Right kidney (tissue), 1 donor: ENCODE data around the gene TSHZ2.
A peak's percentile ranks its signal among the peaks of the same experiment; 100 is the strongest.
"Not testable (repeated sequence)": the region's sequence is repeated elsewhere in the genome, so short reads cannot be mapped to it uniquely, and the experiment has no call there.

Source experiments
- DNase-seq: peaks from one replicate; pipeline ENCODE4 v3.0.0-alpha.2; 2016

Gene TSHZ2

GRCh38 chr20:52954849-52955248 lies 17.3 kb upstream of the TSHZ2 start:
- no peak for DNase-seq

DNA sequence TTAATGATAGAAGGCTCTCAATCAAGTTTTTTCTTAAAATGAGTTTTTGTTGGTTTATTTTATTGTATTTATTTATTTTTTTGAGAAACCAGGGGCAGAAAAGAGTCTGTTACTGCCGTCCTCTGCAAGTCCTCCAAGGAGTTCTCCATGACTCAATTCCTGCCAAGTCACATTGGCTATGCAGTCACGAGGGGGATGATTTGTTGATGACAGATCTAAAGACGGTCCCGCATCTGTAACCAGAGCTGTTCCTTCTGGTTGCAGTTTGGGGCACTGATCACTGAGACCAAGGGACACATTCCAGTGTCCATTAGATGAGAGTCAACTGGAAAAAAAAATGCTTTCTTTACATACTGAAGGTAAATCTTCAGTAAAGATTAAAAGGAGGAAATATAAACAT lies 13.9 kb upstream of the TSHZ2 start:
- no peak for DNase-seq

- peak; percentile 40 for DNase-seq
Measured at GRCh38 chr20:52959125-52959524, 13.0 kb upstream of the TSHZ2 start.

- no peak for DNase-seq
Measured at GRCh38 chr20:52962183-52962582, 10.0 kb upstream of the TSHZ2 start.

- DNase-seq, result no peak
Measured at GRCh38 chr20:52963131-52963530, 9.0 kb upstream of the TSHZ2 start.

DNA sequence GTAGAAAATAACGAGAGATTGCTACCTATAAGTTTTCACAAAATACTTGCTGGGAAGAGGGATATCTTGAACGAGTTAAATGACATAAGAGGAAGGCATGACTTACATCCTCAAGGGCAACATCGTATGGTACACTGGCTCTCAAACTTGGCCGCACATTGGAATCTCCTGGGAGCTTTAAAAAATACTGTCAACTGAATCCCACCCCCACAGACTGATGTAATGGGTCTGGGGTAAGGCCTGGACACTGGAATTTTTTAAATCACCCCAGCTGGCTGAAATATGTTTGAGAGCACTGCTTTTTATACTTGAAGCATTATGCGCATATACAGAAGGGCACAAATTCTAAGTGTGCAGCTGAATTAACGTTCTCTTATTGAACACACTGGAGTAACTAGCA lies 8.0 kb upstream of the TSHZ2 start:
- peak; percentile 30 for DNase-seq

DNA sequence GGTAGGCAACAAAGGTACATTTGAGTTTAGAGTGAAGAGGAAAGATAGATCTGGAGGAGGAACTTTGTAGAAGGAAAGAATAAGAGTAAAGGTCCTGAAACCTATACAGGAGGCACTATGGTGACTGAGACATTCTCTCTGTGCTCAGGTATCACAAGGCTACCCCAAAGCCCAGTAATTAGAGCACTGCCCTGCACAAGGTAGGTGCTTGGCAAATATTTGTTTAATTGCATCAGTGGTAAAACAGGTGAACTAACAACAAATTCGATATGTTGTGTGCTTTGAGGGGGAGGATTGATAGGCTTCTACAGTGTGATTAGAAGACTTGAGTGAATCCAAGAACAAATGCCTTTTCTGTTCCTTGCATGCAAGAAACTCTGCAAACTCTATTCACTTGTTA lies 6.8 kb upstream of the TSHZ2 start:
- no peak for DNase-seq

GRCh38 chr20:52965819-52966218 lies 6.3 kb upstream of the TSHZ2 start:
- DNase-seq, result no peak

DNA sequence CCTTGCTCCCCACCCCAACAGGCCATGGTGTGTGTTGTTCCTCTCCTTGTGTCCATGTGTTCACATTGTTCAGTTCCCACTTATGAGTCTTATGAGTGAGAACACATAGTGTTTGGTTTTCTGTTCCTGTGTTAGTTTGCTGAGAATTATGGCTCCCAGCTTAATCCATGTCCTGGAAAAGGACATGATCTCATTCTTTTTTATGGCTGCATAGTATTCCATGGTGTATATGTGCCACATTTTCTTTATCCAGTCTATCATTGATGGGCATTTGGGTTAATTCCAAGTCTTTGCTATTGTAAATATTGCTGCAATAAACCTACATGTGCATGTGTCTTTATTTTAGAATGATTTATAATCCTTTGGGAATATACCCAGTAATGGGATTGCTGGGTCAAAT lies 5.6 kb upstream of the TSHZ2 start:
- DNase-seq, result not testable (repeated sequence)

DNA sequence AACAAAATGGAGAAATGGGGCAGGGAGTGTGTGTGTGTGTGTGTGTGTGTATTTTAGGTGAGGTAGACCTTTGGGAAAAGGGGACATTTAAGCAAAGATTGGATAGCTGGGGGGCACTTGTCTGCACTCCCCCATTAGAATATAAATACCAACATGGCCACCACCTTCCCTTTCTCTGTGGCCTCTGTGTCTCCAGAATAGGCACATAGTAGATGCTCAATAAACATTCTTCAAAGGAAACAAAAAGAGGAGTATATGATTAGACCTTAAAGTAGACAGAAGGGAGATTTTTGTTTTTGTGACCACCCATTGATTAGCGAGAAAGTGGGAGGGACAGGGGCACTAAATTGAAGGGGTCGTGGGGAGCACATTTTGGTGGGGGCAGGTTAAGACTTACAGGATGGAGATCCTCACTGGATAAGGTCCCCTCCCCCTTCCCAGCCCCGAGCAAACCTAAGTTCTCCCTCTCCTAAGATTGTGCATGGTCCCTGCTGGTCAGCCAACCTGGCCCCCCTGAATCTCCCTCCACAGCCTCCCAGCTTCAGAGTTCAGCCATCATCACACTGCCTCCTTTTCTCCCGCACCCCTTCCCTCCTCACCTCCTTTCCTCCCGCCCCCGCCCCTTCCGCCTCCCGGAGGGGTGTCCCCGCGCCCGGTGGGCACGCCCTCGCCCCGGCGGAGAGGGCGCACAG lies 514 bp upstream of the TSHZ2 start:
- DNase-seq, result peak; percentile 27

GRCh38 chr20:52972965-52973819 lies 1.0 kb downstream of the TSHZ2 start:
- peak; percentile 81 for DNase-seq

DNA sequence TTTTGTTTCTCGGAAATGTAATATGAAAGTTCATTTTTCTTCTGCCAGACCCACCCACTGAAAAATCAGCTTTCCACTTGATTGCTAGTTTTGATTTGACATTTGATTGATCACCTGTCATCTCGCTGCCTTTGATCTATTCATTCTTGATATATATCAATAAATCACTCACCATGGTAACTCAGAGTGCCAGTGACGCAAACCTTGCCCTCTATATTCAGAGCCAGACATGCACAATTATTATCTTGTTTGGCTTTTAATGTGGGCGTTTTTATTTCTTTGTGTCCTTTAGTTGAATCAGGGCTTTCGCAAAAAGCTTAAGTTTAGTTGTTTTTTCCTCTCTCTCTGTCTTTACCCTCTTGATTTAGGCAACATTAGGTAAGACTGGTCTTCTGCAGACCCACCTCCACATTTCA lies 2.0 kb downstream of the TSHZ2 start:
- no peak for DNase-seq

GRCh38 chr20:52975029-52975732 lies 3.0 kb downstream of the TSHZ2 start:
- no peak for DNase-seq

- DNase-seq, result no peak
Measured at GRCh38 chr20:52975803-52976531, 3.8 kb downstream of the TSHZ2 start.

DNA sequence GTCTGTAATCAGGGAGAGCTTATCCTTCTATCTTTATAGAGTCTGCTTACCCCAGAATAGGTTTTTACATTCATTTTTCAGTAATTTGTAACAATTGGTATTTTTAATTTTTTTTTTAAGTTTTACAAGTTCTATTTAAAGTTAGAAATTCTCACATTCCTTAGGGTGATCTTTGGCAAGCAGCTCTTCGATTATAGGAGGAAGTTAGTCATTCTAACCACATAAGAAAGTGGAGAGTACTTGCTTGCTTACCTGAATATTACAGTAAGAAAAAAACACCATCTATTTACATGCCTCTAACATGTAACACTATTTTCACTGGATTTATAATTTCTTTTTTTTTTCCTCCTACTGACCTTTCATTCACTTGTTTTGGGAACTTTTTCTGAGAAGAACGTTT lies 6.7 kb downstream of the TSHZ2 start:
- DNase-seq, result no peak

GRCh38 chr20:52981051-52981450 lies 8.9 kb downstream of the TSHZ2 start:
- DNase-seq, result no peak

- DNase-seq, result no peak
Measured at GRCh38 chr20:52983726-52984450, 11.7 kb downstream of the TSHZ2 start.

GRCh38 chr20:52984451-52984810 lies 12.3 kb downstream of the TSHZ2 start:
- no peak for DNase-seq

GRCh38 chr20:52985687-52986086 lies 13.5 kb downstream of the TSHZ2 start:
- no peak for DNase-seq

DNA sequence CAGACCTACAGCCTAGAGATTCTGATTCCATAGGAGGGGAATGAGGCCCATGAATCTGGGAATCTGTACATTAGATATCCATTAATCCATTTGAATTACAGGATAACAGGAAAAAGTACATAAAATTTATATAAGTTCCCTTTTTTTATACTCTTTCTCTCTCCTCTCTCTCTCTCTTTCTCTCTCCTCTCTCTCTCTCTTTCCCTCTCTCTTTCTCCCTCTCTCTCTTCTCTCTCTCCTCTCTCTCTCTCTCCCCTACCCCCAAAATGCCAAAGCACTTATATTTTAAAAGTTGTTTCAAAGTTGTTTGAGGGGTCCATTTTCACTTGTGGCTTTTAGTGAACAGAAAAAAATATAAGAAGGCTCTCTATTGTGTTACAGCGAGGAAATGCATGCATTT lies 15.1 kb downstream of the TSHZ2 start:
- DNase-seq, result no peak

GRCh38 chr20:52991830-52992229 lies 19.7 kb downstream of the TSHZ2 start:
- DNase-seq, result no peak

DNA sequence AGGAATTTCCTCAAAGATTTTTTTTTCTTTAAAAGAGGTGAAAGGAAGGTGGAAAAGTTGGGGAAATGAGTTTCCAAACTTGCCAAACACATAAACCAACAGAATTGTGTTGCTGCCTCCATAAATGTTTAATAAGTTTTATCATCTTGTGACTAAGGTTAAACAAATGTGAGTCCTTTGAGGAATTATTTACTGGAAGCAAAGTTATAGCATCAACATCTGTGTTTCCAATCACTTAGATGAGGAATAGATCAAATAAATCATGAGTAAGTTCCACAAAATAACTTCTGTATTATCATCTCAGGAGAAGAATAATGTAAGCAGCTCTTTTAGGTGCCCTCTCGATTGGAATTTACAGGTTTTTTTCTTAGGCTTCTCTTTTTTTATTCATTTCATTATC lies 20.5 kb downstream of the TSHZ2 start:
- no peak for DNase-seq
